WTC11 (cell line): ENCODE measurements around the gene MED12L. TPM values are rescaled to one million over a fixed set of nuclear protein-coding genes. Genes with fewer than 3 reads are reported as not detected.
"Not testable (repeated sequence)": the region's sequence is repeated elsewhere in the genome, so short reads cannot be mapped to it uniquely, and the experiment has no call there.

Experiments
- ATAC-seq: fragments of 200-7000 bp; cut with Tn5 transposase; 2 replicates; pipeline ENCODE4 v1.10.0; 2021; ENCODE audit warnings: mild to moderate bottlenecking, moderate library complexity
- CTCF ChIA-PET: fragments of 300-600 bp; sonication (Branson Sonifier 250); formaldehyde crosslinking; loops from one replicate; lab custom pipeline; 2021; ENCODE audit warnings: antibody characterized with exemption; lab: Charles Lee
- POLR2A ChIA-PET: fragments of 350-600 bp; sonication (Branson Sonifier 250); formaldehyde crosslinking; loops from one replicate; lab custom pipeline; 2021; ENCODE audit warnings: antibody characterized with exemption; lab: Charles Lee
- DNase-seq: peaks from one replicate; pipeline ENCODE4 v3.0.0; 2021; ENCODE audit warnings: low spot score
- H3K27ac Mint-ChIP-seq: 2 replicates; pipeline ENCODE4 v1.8.0; 2021; ENCODE audit warnings: mixed read lengths
- H3K27me3 Mint-ChIP-seq: 2 replicates; pipeline ENCODE4 v1.8.0; 2021; ENCODE audit warnings: low read depth, mild to moderate bottlenecking, moderate library complexity, mixed read lengths
- H3K36me3 Mint-ChIP-seq: 2 replicates; pipeline ENCODE4 v1.8.0; 2021; ENCODE audit warnings: mixed read lengths
- H3K4me1 Mint-ChIP-seq: 2 replicates; pipeline ENCODE4 v1.8.0; 2022; ENCODE audit warnings: mixed read lengths
- H3K4me3 Mint-ChIP-seq: 2 replicates; pipeline ENCODE4 v1.8.0; 2021; ENCODE audit warnings: mild to moderate bottlenecking, moderate library complexity, mixed read lengths
- H3K9me3 Mint-ChIP-seq: 2 replicates; pipeline ENCODE4 v1.8.0; 2021; ENCODE audit warnings: mixed read lengths
- E2F4 ChIP-seq: sonication (generic); formaldehyde crosslinking; IDR thresholded peaks from 2 replicates; pipeline ENCODE4 v1.8.1; 2022; ENCODE audit warnings: low read depth, mild to moderate bottlenecking, moderate library complexity, missing genetic modification reagents, borderline replicate concordance
- ERG ChIP-seq: fragments of 250-450 bp; sonication (Bioruptor Pico); IDR thresholded peaks from 2 replicates; pipeline ENCODE4 v1.8.0; 2021; ENCODE audit warnings: mild to moderate bottlenecking
- FOXJ3 ChIP-seq: sonication (generic); formaldehyde crosslinking; IDR thresholded peaks from 2 replicates; pipeline ENCODE4 v1.9.0; 2021; ENCODE audit warnings: missing genetic modification reagents, mild to moderate bottlenecking, borderline replicate concordance
- GTF2I ChIP-seq: fragments of 250-450 bp; sonication (Bioruptor Pico); conservative IDR thresholded peaks from 2 replicates; pipeline ENCODE4 v1.4.0; 2021; ENCODE audit warnings: mild to moderate bottlenecking
- JUN ChIP-seq: sonication (generic); formaldehyde crosslinking; IDR thresholded peaks from 2 replicates; pipeline ENCODE4 v1.8.0; 2023; ENCODE audit warnings: mild to moderate bottlenecking, missing genetic modification reagents
- KAT7 ChIP-seq: sonication (generic); formaldehyde crosslinking; IDR thresholded peaks from 2 replicates; pipeline ENCODE4 v1.8.1; 2023; ENCODE audit warnings: missing genetic modification reagents, mild to moderate bottlenecking, borderline replicate concordance
- NFE2L1 ChIP-seq: sonication (generic); formaldehyde crosslinking; IDR thresholded peaks from 2 replicates; pipeline ENCODE4 v1.8.1; 2023; ENCODE audit warnings: missing genetic modification reagents
- TEAD4 ChIP-seq: sonication (generic); formaldehyde crosslinking; IDR thresholded peaks from 2 replicates; pipeline ENCODE4 v1.8.0; 2022; ENCODE audit warnings: mild to moderate bottlenecking, missing genetic modification reagents
- ZNF423 ChIP-seq: fragments of 250-450 bp; sonication (Bioruptor Pico); IDR thresholded peaks from 2 replicates; pipeline ENCODE4 v2.1.2; 2022; ENCODE audit warnings: mild to moderate bottlenecking, moderate library complexity
- ZNF425 ChIP-seq: fragments of 250-450 bp; sonication (Bioruptor Pico); conservative IDR thresholded peaks from 2 replicates; pipeline ENCODE4 v1.9.0; 2021; ENCODE audit warnings: mild to moderate bottlenecking
- total RNA-seq: library from RNA; stranded (reverse); gene quantifications from 3 replicates; pipeline ENCODE4 v1.2.3, GENCODE V29; 2021
- TF ChIP-seq, protein P1 (sequence below): sonication (generic); formaldehyde crosslinking; IDR thresholded peaks from 2 replicates; pipeline ENCODE4 v1.8.0; 2022; ENCODE audit warnings: mild to moderate bottlenecking, missing genetic modification reagents
- TF ChIP-seq, protein P2 (sequence below): sonication (generic); formaldehyde crosslinking; IDR thresholded peaks from 2 replicates; pipeline ENCODE4 v1.8.0; 2022; ENCODE audit warnings: missing genetic modification reagents

Gene MED12L
- total RNA-seq, 1 experiment from 2014 or later: 27.4 TPM

DNA sequence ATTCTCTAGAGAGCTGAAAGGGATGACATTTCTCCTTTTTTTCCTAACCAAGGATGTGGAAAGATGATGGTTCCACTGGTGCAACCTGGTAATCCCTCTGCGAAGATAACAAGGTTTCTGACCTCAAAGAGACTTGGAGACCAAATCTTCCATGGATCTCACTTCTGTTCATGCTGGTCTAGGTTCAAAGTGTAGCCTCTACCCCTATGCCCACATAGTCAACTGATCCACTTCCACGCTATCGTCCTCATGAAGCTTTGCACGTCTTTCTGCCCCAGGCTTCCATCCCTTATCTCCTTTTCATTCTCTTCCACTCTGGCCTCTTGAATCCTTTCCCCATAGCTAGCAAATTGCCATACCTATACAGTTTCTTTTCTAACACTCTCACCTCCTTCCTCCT, 8.8 kb upstream of the MED12L start (continued):
- TF ChIP-seq ZNF425 (CRISPR knock-in tag) (no peak), JUN (no peak), ZNF423 (CRISPR knock-in tag) (no peak), ERG (CRISPR knock-in tag) (no peak), TEAD4 (no peak), KAT7 (CRISPR knock-in tag) (no peak), GTF2I (CRISPR knock-in tag) (no peak), E2F4 (CRISPR knock-in tag) (no peak), NFE2L1 (CRISPR knock-in tag) (no peak), FOXJ3 (CRISPR knock-in tag) (no peak)
- TF ChIP-seq, protein P1, sequence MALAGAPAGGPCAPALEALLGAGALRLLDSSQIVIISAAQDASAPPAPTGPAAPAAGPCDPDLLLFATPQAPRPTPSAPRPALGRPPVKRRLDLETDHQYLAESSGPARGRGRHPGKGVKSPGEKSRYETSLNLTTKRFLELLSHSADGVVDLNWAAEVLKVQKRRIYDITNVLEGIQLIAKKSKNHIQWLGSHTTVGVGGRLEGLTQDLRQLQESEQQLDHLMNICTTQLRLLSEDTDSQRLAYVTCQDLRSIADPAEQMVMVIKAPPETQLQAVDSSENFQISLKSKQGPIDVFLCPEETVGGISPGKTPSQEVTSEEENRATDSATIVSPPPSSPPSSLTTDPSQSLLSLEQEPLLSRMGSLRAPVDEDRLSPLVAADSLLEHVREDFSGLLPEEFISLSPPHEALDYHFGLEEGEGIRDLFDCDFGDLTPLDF (CRISPR knock-in tag): no peak

DNA sequence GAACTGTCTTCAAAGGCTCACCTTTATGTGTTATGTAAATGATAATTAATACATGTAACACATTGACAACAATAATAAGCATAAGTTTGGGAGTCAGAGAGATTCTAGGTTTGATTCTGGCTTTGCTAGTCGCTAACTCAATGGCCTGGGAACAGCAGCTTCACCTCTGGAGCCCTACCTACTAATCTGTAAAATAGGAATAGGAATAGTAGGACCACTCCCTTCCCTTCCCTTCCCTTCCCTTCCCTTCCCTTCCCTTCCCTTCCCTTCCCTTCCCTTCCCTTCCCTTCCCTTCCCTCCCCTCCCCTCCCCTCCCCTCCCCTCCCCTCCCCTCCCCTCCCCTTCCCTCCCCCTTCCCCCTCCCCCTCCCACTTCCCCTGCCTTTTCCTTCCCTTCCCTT, 4.4 kb upstream of the MED12L start:
- H3K9me3 Mint-ChIP-seq, DNase-seq, H3K4me3 Mint-ChIP-seq, H3K36me3 Mint-ChIP-seq, H3K27ac Mint-ChIP-seq, ATAC-seq, POLR2A ChIA-PET, CTCF ChIA-PET: not testable (repeated sequence)
- H3K4me1 Mint-ChIP-seq: peaks cover 23% of the 10 kb centered on the region
- H3K27me3 Mint-ChIP-seq: peaks cover 20% of the 10 kb centered on the region

GRCh38 chr3:151082880-151083838, 2.3 kb upstream of the MED12L start:
- Mint-ChIP-seq H3K4me3 (no peak overlapping the region), H3K27ac (no peak overlapping the region), H3K36me3 (no peaks in the 10 kb centered on the region), H3K9me3 (no peaks in the 10 kb centered on the region), H3K4me1 (peaks cover 30% of the 10 kb centered on the region), H3K27me3 (peaks cover 20% of the 10 kb centered on the region)
- no peak for TF ChIP-seq FOXJ3 (CRISPR knock-in tag)
- TF ChIP-seq, protein P2, sequence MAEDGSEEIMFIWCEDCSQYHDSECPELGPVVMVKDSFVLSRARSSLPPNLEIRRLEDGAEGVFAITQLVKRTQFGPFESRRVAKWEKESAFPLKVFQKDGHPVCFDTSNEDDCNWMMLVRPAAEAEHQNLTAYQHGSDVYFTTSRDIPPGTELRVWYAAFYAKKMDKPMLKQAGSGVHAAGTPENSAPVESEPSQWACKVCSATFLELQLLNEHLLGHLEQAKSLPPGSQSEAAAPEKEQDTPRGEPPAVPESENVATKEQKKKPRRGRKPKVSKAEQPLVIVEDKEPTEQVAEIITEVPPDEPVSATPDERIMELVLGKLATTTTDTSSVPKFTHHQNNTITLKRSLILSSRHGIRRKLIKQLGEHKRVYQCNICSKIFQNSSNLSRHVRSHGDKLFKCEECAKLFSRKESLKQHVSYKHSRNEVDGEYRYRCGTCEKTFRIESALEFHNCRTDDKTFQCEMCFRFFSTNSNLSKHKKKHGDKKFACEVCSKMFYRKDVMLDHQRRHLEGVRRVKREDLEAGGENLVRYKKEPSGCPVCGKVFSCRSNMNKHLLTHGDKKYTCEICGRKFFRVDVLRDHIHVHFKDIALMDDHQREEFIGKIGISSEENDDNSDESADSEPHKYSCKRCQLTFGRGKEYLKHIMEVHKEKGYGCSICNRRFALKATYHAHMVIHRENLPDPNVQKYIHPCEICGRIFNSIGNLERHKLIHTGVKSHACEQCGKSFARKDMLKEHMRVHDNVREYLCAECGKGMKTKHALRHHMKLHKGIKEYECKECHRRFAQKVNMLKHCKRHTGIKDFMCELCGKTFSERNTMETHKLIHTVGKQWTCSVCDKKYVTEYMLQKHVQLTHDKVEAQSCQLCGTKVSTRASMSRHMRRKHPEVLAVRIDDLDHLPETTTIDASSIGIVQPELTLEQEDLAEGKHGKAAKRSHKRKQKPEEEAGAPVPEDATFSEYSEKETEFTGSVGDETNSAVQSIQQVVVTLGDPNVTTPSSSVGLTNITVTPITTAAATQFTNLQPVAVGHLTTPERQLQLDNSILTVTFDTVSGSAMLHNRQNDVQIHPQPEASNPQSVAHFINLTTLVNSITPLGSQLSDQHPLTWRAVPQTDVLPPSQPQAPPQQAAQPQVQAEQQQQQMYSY: peak; percentile 83
- ChIA-PET POLR2A (no interaction called here), CTCF (interaction anchor here (0.8 to 1.9 kb wide), 3 partner anchors 16 to 295 kb away, joined by 4 to 6 read pairs (median 5); no protein-coding TSS in a partner anchor)
- ATAC-seq (no peak), DNase-seq (no peak)
